ENCODE data around the gene ANKAR. TPM values are rescaled to one million over a fixed set of nuclear protein-coding genes. Genes with fewer than 3 reads are reported as not detected.

Gene ANKAR
- total and polyA plus RNA-seq, 2 of the 4 experiments (the other 2 are of a cell fraction) = 0.96 to 2.2 TPM

DNA sequence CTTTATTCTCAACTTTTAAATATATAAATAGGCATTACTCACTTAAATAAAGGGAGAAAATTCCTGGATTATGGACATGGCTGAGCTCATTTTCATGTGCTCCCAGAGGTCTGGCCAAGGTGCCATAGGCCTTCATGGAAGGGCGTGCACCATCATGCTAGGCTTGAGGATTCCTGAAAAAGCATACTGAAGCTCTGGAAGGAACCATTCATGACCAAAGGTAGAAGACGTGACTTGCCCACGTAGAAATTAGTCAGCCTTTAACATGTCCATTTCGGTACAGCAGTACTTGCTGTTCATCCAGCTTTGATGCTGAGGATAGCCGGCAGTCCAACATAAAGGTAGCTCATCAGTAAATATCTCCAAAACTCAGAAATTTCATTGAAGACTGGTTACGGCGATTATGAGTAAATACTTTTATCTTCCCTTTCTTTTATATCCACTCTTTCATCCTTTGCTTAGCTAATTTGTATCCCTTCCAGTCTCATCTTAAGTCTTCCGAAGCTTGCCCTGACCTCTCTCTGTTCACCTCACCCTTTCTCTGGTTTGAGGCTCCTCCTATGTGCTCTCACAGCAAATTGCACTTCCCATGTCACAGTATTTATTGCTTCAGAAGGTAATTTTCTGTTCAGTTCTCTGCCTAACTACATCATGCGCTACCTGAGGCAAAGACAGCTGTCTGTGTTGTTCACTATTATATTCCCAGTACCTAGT, 45.5 kb upstream of the ANKAR start (continued):
- no peak for TF ChIP-seq MXI1 (IDR thresholded peaks at IDR 0.05; ENCODE audit: borderline replicate concordance, low read depth, low read length)
- no peak for TF ChIP-seq RFX5 (IDR thresholded peaks at IDR 0.05; ENCODE audit: low read depth, low read length)

Measured in IMR-90 (cell line).